CD4-positive, alpha-beta T cell treated with Interleukin-12 subunit alpha and Interleukin-12 subunit beta, for 1 hour (primary cell): ENCODE data around the gene PECR.
A peak's percentile ranks its signal among the peaks of the same experiment; 100 is the strongest.
"Not testable (repeated sequence)": the region's sequence is repeated elsewhere in the genome, so short reads cannot be mapped to it uniquely, and the experiment has no call there.

Source experiments
- DNase-seq: peaks from one replicate; pipeline ENCODE4 v3.0.0-alpha.2; 2020

PECR gene

DNA sequence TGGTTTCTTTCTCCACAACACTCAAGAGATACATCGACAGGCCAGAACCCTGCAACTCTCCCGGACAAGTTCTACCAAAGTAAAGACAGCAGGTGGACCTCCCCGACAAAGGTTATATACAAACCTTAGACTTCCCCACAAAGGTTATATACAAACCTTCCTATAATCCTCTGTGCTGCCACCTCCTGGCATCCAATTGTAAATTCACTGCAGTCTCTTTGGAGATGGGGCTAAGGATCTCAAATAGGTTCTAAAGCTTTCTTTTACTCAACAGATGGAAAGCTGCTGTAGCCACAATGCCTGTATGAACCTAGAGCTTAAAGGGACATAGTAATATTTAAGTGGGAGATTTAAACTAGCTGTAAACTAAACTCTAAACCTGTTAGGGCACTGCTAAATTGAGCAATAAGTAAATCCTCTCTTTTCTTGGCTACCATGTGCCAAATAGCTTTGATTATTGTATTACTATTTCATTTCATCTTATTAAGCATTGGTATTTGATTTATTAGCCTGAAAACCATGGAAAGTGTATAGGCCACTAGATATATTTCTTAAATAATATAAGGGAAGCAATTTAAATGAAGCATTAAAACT is 58.5 kb downstream of the PECR start:
- peak; percentile 55 for DNase-seq

DNA sequence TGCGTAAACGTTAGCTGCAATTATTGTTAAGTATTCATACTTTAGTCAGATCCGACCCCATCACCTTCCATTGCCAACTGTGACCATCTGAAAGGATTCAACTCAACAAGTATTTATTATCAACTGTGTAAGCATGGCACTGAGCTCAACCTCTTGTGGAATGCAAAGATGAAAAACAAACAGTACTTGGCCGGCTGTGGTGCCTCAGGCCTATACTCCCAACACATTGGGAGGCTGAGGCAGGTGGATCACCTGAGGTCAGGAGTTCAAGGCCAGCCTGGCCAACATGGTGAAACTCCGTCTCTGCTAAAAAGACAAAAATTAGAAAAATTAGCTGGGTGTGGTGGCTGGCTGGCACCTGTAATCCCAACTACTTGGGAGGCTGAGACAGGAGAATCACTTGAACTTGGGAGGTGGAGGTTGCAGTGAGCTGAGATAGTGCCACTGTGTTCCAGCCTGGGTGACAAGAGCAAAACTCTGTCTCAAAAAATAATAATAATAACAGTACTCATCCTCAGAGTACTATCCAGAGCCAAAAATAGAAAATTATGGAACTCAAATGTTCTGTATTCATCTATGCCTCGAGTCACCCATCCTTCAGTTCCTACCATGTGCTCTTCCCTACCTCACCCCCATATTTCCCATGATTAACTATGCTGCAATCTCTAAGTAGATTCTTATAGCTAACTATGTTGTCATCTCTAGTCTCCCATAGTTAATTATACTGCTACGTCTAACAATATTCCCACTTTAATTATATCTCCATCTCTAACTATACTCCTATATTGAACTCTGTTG is 59.6 kb downstream of the PECR start:
- DNase-seq: no peak

DNA sequence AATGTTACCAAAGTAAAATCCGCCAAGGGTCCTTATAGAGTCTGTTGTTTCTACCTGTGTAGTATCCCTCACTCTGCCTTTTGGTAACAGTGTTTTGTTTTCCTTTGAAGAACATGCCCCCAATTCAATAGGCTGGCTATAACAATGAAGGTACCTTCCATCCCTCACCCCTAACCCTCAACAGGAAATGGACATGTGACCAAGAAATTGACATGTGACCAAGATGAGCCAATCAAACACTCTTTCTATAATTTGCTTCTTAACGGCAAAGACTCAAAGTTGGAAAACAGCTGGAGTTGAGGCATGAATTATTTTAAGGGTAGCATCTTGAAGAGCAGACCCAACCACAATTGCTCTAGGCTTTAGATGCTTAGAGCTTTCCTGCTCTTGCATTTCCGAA is 62.9 kb downstream of the PECR start:
- no peak for DNase-seq

DNA sequence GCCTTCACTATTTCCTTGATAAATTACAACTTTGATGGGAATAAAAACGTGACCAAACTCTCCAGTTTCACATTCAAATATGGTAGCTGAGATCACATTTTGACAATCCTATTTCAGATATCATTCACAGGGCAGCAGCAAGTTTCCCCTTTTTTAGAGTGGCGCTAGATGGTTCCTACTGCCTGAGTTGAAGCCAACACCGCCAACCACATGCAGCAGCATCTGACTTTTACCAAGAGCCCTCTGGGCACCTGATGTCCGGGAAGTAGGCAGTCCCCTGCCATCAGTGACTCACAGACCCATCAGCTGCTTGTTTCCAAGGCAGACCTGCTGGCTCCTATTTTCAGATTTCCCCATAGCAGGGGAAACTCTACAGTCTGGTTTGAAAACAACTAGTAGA is 64.2 kb downstream of the PECR start:
- peak; percentile 15 for DNase-seq

DNA sequence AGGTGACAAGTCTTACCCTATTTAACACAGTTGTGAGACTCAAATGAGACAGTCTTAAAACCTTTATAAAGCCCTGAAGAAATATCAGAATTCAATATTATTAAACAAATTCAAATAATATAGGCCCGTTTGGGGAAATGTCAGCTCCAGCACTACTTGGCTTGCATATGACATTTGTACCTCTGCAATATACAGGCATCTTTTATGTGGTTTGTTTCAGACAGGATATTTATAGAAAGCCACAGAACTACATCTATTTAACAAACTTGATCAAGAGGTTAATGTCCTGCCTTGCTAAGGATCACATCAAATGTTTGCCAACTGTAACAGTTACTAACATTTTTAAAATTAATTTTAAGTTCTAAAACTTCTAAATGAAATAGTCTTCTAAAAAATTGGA is 65.0 kb downstream of the PECR start:
- peak; percentile 28 for DNase-seq

DNA sequence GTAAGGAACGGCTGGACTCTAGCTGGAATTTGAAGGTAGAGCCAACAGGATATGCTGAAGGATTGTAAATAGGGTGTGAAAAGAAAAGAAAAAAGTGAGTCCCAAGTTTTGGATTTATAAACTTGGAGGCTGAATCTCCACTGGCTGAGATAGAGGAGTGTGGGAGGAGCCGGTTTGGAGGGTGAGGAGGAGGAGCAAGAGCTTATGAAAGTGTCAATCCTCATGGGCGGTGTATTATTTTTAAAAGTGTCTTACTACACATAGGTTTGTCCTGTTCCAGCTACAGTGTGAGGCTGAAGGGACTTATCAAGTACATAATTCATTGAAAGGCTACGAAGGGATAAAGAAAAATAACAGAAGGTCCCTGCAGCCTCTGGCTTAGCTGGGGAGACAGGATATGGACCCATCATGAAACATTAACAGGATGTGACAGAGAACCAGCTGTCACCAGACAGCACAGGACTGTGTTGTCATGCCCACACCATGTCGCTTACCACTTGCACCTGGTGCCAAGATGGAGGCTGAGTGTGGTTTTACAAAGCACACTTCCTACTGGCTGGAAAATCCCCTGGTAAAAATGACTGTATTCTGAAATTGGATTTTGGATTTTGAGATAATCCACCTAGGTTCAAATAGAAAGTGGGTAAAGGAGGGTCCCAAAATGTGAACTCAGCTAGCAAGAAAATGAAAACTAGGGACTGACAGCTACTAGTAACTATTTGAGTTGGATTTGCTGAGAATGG is 65.7 kb downstream of the PECR start:
- peak; percentile 68 for DNase-seq

DNA sequence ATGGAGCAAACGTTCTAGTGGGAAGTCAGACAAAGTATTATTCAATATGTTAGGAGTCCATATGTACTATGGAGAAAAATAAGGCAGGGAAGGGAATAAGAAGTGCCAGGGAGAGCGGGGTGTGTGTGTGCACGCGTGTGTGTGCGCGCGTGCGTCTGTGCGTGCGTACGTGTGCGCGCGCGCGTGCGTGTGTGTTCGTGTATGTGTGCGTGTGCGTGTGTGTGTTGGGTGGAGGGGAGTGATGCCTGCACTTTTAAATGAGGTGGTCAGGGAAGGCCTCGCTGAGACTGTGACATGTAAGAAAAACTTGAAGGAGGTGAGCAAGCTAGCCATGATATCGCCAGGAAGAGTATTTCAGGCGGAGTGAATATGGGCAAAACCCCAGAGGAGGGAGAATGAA is 66.6 kb downstream of the PECR start:
- no peak for DNase-seq

DNA sequence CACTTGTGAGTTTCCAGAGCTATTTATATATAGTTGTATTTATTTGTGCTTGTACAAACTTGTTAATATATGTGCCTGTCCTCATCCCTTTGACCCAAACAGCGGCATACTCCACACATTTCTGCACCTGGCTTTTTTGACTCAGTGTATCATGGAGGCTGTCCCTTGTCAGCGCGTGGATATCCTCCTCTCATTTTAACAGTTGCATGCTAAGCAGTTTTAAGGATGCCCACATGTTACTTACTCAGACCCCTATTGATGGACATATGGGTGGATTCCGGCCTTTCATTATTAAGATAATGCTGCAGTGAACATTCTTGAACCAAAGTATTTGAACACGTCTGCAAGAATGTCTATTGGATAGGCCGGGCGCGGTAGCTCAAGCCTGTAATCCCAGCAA is 67.6 kb downstream of the PECR start:
- no peak for DNase-seq

DNA sequence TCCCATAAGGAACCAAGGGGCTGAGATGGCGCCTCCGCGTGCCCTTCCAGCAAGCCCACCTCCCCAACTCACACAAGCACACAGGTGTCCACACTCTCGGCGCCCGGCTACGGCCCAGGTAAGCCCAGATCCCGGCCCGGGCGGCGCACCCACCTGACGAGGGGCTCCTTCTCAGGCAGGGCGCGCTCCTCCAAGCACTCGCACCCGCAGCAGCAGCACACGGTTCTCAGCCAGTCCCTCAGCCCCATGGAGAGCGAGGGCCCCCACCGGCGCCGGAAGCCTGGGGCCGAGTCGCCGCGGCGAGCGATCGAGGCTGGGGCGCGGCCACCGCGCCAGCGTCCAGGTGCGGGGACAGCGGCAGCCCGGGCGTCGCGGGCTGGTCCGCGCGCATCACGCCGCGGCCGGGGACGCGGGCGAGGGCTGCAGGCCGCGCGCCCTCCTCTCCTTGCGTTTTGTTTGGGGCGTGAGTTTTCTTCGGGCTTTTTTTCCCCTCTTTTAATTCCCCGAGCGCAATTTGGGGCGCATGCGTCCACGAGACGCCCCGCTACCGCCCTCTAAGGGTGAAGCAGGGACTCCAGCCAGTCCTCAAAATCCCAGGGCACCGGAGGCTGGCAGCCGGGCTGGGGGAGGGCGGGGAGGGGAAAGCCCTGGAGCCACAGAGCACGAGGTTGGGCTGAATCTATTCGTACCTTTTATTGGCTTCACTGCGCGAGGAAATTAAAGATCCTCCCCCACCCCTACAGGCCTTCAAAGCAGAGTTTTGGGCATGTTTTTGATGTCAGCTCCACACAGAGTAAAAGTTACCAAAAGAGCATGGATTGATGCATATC is 68.3 kb downstream of the PECR start, which contains the start of gene MREG:
Gene MREG (minus strand): TSS at position 472 of the 830 bp plus-strand sequence. CDS start 224 bp downstream, at position 248.
- peak; percentile 88 for DNase-seq

DNA sequence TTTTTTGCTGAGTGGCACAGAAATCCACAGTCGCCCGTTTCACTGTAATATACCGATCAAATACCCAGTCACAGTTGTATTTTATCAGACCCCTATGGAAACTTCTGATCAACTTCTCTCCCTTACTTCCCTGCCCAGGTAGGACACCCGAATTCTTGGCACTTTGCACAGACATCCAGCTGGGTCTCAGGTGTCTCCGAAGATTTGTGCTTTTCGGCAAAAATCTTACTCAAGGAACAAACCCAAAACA is 68.9 kb downstream of the PECR start:
- DNase-seq: no peak

DNA sequence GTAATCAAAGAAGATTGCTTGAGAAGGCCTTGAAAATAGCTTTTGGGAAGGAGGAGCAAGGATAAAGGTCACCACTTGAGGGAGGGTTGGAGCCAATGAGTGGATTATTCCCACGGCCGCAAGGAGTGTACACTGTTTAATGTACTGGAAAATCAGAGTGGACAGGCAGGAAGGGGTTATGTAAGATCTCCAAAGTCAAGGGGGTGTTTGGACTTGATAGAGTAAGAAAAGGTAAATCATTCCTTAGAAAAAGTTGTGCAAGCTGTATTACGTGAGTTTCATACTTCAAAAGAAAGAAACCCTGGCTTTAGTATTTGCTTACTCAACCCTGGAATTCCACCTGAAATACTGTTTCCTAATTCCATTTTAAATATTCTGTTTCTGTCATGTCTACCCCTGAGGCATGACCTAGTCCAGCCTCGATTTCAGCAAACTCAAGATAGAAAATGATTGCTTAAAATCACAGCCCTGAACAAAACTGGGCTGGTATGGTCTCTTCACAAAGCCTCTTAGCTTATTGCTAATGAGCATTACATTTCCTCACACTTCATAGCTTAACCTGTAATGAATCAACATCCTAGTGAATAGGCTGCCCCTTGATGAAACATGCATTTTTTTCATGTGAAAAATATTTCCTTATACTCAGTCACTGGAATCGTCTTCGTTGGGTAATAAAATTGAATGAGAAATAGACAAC is 69.3 kb downstream of the PECR start:
- no peak for DNase-seq

DNA sequence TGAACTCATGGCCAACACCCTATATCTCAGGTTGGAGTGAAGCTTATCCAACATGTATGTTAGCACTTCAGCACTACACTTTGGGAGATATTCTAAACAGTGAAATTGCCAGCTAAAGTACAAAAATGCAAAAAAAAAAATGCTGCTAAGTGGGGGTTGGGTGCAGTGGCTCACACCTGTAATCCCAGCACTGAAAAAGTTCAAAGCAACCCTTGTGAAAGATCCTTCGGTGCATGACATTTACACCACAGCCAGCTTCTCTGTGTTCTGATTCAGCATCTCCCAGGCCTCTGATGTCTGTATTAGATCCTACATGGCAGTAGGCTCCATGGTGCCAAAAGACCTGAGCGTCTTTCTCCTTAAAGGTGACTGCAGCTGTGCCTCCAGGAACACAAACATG is 72.4 kb downstream of the PECR start:
- DNase-seq: not testable (repeated sequence)

DNA sequence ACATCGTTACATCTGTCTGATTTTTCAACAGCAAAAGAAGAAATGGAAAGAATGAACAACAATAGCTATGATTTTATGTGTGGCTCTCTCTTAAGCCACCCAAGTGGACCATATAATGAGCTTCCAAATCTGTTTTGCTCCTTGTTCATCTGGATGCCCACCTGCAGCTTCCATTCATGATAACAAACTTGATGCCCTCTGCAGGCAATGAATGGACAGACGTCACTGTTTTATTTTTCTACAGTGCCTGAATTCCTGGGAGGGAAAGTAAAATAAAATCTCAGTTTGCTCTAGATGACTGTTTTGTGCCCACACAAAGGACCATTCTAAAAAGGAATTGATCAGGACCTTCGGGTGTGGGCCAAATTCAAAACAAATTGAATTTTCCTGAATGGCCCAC is 73.2 kb downstream of the PECR start:
- DNase-seq: no peak

DNA sequence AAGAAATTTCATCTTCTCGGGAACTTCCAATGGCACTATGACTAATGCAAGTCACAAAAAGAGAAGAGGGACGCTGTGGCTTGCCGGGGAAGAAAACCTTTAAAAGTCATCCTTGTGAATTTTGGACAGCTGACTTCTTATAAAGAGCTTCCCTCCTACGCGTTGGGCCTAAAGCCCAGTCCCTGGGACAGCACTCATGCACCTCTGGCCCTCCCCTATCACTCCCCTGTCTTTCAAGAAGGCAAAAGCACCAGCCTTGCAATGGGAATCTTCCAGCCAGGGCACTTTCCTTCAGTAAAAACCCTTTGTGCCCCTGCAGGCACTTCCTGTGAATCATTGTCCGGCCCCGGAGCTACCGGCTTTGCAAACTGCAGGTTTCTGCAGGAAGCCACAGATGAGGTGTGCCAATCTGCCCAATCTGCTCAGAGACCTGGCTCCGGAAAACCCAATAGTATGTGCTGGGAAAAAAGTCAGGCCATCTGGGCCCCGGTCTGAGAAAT is 75.4 kb downstream of the PECR start:
- DNase-seq: peak; percentile 35

DNA sequence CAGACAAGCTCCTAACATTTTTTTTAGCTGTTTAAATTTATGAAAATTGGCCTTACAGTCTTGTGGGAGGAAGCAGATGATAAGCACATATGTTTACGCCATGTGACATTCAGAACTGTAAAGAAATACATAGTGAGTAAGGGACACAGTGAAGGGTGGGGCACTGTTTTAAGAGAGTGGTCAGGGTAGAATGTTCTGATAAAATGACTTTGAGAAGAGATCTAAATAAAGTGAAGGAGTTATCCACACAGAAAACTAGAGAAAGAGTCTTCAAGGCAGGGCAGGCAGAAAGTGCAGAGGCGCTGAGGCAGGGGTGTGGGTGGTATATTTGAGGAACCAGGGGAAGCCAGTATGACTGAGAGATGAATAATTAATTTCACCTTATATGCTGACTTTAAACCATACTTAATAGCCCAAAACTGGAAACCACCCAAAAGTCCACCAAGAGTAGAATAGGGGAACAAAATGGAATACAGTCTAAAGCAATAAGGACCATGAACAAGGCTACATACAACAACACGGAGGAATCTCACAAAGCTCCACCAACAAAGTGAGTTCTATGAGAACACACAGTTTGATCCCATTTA is 76.8 kb downstream of the PECR start:
- DNase-seq: no peak

DNA sequence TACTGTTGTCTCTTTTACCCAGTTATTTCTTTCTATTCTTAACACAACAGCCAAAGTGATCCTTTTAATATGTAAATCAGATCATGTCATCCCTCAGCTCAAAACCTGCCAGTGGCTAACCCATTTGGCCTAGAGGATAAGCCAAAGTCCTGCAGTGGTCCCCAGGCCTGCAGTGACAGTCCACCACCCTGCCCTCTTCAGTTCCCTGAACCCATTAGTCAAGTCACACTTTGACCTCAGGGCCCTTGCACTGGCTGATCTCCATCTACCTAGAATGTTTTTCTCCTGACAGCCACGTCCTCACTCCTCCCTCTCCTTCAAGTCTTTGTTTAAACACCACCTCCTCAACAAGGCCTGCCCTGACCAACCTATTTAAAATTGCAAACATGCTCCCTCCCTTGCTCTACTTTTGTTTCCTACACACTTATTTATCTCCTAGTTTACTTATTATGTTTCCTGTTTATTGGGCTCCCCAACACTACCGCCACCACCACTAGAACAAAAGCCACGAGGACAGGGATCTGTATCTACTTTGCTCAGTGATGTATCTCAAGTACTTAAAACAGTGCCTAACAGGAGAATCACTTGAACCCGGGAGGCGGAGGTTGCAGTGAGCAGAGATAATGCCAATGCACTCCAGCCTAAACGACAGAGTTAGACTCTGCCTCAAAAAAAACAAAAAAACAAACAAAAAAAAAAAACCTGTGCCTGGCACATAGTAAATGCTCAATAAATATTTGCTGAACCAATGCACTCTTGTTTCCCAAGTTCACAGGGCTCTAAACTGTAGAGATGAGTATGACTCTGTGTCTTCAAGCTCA is 77.5 kb downstream of the PECR start:
- DNase-seq: no peak

DNA sequence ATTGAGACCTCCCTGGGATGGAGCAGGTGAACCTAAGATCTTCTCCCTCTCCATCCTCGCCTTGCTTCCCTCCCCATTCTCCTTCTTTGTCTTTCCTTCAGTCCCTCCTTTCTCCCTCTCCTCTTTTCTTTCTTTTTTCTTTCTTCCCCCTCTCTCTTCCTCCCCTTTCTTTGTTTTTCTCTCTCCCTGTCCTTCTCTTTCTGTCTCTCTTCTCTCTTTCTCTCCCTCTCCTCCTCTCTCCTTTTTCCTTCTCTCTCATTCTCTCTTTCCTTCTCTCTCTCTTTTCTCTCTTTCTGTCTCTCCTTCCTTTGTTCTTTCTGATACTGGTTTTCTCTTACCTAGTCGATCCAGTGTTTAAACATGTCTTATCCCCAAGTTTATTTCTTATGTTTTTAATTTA is 78.9 kb downstream of the PECR start:
- DNase-seq: no peak

DNA sequence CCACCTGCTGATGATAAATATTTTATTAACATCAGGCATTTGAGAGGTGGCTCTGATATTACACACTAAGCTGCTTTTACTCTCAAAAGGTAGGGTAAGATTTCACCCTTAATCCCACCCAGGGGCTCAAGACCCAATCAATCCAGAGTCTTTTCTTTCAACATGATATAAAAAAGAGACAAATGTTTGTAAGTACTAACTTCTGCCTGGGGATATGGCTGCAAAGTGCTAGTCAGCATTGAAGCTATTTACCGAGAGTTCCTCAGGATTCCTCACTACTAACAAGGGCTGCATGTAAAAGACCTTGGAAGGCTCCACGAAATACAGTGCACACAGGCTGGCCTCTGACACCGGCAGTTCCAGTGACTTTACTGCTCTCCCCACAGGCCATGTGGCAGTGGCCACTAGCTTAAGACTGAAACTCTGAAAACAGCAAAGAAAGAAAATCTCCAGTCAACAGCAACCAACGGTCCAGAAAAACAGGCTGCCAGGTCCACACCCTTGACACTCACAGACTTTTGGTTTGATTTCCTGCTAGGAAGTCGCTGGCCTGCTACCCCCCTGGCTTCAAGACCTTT is 79.4 kb downstream of the PECR start:
- no peak for DNase-seq

DNA sequence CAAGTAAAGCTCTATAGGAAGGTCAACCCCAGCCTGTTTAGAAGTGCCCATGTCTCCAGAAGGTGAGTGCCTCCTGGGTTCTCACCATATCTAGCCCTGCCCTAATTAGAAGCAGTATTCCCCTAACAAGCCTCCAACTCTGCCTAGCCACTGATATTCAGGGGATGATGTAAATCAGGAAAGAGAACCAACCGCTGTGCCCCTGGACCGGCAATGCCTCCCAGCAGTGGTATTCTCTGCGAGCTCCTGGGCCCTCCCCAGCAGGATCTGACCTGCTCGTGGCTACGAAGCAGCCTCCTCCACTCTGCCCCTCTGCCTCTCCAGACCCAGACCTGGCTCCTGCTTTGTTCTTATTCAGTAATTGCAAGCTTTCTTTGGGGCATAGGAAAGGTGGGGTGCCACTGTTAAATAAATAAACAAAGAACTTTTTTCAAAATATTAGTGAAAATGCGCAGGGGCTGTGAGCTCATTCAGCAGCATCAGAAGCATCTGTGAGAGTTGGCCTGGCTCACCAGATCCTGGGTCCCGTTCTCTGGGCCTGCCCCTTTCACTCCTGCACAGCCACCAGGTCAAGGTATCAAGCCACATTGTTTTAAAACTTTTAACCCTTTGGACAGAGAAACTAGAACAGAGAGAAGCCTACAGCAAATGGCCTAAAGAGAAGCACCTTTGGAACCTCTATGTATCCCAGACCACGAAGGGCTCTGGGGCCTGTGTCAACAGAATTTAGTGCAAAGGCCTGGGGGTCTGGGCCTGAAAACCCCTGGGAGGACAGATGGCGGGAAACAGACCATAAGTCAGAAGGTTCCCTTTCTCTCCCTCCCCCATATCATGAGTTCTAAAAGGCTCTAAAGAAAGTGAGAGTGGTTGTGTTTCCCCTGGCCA is 80.2 kb downstream of the PECR start:
- DNase-seq: no peak

DNA sequence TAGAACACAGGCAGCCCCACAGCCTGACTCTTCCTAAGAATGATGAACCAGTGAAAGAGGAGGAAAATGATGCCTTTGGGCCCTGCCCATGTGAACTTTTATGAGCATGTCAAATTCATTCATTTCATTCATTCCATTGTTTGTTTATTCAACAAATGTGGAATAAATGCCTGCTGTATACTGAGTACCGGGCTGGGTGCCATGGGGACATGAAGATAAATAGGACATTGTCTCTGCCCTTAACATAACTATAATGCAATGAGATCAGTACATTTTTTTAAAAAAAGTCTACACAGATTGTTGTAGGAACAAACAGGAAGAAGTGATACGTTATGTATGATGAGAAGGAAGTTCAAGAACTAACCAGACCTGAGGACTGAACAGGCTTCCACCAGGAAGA is 83.0 kb downstream of the PECR start:
- DNase-seq: no peak
